GM19193 (cell line): Measurements from ENCODE around the gene GRIFIN.
A peak's percentile ranks its signal among the peaks of the same experiment; 100 is the strongest.

Experiments
- POLR2A ChIP-seq: IDR thresholded peaks from 4 replicates; pipeline ENCODE4 v1.6.1; 2011; ENCODE audit not compliant: insufficient read depth, insufficient read length; ENCODE audit errors: extremely low read depth

GRIFIN gene

DNA sequence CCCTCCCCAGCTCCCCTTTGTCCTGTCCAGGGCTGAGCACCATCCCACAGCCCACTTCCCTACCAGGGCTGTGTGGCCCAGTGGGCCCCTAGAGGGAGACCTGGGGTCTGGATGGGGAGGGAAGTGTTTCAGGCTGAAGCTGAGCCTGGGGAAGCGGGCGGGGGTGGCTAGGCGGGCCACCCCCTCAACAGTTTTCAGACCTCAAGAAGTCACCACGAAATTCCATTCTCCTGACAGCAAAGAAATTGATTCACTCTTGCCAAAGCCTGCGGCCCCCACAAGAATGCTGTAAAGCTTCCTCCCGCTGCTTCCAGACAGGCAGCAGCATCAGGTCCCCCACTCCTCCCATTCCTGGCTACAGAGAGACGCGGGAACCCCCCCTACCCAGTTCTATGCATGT lies 40.8 kb upstream of the GRIFIN start:
- TF ChIP-seq POLR2A, result no peak

DNA sequence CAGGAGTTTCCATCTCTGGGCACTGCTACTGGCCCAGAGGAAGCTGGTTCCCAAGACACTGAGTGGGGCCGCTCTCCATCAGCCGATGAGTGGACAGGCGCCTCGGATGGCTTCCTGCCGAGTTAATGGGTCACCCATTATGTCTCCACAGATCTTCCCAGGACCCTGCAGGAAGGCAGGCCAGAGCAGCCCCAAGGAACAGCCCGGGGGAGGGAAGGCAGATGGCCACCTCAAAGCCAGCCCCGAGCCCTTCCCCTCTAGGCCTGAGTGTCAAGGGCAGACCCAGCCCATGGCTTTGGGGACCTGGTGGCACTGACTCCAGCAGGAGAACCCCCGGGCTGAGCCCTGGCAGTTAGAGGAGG lies 40.0 kb upstream of the GRIFIN start:
- TF ChIP-seq POLR2A, result no peak

DNA sequence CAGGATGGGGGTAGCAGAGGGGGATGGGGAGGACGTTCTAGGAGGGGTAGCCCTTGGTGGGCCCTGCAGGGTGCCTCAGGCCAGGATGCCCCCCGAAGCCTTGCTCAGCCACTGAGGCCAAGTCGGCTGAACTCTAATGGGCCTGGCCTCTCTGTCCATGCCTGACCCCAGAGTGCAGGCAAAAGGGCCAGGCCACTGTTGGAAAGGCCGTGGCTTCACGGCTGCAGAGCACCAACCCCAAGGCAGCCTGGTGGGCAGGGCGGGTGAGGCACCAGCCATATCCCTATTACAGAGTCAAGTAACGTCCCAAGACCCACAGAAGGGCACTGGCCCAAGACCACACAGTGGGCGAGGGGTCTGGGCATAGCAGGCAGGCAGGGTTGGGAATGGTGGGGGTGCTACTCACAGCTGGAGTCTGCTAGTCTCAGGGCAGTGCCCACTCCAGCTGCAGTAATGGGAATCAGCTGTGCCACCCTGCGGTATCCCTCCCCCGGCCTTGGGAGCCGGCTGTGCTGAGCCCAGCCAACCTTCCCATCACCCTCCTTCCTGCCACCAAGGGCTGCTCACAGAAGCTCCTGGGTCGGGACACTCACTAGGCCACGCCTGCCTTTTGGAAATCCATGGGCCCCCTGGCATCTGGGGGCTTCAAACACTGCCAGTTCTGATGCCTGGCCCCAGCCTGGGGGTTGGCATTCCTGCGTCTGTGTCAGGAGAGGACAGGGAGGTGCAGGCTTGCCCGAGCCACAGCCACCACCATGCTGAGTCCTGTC lies 39.4 kb upstream of the GRIFIN start:
- TF ChIP-seq POLR2A, result no peak

DNA sequence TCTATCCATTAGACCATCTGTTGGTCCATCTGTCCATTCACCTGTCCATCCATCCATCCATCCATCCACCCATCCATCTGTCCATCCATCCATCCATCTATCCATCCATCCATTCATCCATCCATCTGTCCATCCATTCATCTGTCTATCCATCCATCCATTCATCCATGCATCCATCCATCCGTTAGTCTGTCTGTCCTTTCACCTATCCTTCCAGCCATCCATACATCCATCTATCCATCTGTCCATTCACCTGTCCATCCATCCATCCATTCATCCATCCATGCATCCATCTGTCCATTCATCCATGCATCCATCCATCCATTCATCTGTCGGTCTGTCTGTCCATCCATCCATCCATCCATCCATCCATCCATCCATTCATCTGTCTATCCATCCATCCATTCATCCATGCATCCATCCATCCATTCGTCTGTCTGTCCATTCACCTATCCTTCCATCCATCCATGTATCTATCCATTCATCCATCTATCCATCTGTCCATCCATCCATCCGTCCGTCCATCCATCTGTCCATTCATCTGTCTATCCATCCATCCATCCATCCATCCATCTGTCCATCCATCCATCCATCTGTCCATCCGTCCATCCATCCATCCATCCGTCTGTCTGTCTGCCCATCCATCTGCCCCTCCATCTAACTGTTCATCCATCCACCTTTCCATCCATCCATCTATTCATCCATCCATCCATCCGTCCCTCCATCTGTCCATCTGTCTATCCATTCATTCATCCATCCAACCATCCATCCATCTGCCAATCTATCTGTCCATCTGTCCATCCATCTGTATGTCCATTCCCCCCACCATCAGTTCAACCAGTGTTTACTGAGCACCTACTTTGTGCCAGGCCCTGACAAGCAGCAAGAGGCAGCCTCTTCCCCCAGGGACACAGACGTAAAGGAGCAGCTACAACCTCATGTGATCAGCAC lies 38.5 kb upstream of the GRIFIN start:
- TF ChIP-seq POLR2A, result no peak

DNA sequence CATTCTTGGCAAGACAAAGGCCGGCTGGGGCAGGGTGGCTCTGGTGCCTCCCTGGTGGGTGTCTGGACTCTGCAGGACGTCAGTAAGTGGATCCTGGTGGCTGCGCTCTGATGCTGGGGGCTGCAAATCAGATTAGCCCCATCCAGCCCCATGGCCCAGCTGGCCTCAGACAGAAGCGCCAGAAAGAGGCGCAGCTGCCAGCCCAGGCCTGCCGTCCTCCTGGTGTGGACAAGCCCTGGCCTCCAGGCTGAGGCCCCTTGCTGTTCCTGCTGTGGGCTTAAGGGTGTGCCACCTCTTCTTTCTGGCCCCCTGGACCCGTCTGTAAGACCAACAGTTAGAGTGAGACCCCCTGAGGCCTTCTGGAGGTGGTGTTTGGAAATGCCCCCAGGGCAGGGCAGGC lies 37.5 kb upstream of the GRIFIN start:
- no peak for TF ChIP-seq POLR2A

DNA sequence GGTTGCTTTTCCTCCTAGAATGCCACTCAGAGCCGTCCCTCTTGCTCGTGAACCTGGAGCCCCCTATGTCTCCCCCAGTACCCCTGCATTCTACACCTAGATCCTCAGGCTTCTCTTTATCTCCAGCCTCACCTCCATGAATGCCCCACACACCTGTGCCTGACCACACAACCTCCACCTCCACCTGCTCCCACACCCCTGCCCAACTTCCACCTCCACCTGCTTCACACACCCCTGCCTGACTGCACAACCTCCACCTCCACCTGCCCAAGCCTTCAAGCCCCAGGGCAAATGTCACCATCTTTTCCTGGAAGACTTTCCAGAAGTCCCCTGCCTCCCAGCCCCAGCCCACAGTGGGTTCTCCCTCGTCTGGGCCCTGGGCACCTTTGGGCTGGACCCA lies 36.5 kb upstream of the GRIFIN start:
- no peak for TF ChIP-seq POLR2A

DNA sequence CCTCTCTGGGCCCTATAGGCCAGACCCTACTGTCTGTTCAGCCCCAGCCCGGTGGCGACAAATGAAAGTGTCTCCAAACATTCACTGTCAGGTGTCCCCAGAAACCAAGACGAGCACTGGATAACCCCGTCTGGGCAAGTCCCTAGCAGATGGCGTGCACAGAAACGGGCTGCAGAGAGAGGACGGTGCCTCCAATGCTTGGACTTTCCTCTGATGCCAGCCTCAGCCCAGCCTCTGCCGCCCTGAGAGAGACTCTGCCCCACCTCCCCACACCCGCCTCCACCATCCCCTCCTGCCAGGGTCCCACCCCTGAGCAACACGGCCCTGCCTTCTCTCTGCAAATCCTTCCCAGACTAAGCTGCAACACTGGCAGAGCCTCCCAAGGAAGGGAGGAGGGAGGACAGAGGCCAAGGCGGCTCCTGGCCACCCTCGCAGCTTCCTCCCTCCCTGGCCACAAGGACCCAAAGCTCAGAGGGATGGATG lies 36.0 kb upstream of the GRIFIN start:
- TF ChIP-seq POLR2A, result no peak

DNA sequence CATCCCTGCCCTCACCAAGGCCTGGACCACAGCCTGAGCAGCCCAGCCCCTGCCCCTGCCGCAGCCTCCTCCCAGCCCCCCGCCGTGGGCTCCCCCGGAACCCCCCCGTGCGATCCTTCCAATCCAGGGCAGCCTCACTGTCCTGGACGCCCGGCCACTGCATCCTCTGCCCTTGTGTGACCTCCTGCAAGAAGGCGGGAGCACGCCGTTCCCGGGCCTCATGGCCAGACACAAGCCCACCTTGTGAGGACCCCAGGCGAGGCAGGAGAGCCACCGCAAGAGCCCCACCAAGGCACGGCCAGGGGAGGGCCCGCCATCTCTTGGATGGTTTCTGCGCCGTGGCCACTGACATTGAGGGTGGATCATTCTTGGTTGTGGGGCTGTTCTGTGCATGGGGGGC lies 35.6 kb upstream of the GRIFIN start:
- TF ChIP-seq POLR2A, result no peak

DNA sequence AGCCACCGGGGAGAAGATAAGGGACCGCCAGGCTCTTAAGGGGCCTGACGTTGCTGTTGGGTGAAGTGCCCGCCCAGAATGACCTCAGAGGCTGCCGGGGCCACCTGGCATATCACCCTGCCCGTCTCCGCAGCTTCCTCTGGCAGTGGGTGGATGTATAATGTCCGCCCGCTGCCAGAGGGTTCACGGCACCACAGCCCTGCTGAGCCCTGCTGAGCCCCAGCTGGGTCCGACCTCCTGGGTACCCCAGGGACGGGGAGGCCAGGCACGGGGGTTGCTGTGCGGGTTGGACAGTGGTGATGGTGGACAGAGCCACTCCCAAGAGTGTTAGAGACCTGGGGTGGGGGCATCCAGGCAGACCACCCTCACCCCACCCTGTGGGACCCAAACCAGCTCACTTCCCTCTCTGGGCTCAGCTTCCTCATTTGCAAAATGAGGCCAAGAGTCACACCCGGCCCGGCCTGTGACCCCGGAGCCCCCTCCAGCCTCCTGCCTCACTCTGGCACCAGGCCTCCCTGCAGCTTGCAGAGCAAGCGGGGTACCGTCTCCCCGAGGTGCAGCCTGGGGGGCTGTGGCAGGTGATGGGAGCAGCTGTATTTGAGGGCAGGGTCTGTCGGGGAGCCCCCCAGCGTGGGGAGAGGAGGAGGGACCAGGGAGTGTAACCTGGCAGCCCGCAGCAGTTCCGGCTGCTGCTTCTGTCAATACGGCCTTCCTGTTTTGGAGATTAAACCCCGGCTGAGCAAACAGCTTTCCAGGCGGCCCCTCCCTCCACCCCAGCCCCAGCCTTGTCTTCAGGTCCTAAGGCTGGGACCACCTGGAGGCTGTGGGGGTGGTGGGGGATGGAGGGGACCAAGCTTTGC lies 34.9 kb upstream of the GRIFIN start:
- peak; percentile 31 for TF ChIP-seq POLR2A

DNA sequence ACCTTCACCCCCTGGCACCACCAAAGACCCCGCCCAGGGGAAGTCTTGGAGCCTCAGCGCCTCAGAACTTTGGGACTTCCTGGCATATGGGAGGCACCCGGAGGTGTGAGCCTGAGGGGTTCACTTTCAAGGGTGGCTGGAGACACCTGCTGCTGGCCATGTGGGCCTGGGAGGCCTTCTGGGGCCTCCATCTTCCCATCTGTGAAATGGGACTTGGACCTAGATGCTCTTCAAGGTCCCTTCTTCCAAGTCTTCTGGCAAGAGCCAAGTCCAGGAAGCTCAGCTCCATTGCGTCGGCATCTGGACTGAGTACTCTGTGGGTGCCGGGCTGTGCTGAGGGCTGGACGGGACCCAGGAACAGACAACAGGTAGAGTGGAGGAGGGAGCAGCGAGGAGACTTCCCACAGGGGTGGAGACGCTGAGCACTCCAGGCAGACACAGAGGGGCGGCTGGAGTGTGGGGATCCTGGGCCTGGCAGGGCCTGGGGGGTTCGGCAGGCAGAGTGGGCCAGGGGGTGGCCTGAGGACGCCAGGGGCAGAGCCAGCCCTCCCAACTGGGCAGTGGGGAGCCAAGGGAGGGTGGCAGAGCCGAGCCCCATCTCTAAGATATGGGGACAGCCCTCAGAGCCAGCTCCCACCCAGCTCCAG lies 34.1 kb upstream of the GRIFIN start:
- no peak for TF ChIP-seq POLR2A

DNA sequence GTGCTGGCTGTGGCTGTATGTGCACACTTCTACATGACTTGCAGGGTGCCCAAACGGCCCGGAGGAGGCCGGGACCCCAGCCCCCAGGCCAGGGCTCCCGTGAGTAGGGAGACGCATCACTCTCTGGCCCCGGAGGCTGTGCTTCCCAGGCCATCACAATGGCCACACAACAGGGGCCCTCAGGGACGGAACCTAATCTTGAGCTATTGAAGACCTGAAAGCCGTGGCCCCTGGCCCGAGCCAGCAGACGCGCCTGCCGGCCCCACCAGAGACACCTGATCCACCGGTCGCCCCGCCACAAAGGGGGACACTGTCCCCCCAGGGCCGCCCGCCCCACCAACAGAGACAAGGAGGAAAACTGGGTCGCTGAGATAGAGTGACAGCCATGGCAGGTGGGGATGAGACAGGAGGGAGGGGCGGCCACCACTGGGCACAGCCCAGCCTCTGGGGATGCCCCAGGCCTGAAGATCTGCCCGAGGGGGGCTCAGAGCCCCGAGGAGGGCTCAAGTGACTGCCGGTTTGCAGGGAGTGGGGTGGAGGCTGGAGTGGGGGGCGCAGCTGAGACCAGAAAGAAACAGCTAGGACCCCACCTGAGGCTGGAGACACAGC lies 33.2 kb upstream of the GRIFIN start:
- no peak for TF ChIP-seq POLR2A

DNA sequence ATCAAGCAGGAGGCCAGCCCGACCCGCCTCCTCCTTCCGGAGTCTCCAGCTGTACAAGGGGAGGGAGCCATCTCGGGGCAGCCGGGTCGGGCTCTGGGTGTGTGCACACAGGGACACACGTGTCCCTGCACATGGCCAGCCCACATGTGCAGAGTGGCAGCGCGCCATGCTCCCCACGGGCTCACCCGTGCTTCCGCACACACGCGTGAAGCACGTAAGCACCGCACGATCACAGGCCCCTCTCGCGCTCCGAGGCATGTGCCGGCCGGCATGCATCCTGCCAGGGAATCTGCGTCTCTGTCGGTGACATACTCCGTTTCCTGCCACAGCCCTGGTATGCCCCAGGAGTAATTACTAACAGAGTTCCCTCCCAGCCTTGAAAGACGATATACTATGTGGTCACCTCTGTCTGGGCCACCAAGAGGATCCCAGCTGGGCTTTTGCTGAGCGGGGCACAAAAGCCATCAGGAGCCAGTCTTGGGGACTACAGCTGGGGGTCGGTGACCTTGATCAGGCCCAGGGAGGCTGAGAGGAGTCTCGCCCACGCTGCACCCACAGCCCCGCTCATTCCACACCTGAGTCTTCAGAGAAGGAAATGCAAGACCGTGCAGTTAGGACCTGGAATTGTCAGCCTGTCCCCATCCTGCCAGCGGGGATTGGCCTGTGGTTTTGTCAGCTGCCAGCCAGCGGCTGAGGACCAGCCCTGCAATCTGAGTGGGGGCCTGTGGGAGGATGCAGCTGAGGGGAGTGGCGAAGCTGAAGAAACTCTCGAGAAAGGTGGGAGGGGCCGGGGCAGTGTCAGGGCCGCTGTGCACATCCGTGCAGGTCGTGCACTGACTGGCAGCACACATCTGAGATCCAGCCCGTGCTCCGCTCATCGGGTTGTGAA lies 32.4 kb upstream of the GRIFIN start:
- TF ChIP-seq POLR2A, result no peak

DNA sequence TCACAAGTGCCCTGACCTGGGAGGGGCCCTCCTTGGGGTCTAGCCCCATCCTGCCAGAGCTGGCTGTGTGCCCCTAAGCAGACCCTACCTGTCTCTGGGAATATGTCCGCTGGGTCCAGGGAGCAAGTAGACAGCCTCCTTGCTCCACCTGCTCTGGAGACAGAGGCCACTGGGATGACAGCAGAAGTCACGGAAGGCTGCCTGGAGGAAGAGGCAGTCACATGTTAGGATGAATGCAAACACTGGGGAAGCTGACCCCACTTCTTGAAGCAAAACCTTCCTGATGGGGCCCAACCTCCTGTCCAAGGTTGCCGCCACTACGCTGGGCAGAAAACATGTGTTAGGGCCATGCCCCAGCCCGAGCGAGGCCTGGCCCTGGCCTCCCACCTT lies 31.7 kb upstream of the GRIFIN start:
- TF ChIP-seq POLR2A, result no peak

DNA sequence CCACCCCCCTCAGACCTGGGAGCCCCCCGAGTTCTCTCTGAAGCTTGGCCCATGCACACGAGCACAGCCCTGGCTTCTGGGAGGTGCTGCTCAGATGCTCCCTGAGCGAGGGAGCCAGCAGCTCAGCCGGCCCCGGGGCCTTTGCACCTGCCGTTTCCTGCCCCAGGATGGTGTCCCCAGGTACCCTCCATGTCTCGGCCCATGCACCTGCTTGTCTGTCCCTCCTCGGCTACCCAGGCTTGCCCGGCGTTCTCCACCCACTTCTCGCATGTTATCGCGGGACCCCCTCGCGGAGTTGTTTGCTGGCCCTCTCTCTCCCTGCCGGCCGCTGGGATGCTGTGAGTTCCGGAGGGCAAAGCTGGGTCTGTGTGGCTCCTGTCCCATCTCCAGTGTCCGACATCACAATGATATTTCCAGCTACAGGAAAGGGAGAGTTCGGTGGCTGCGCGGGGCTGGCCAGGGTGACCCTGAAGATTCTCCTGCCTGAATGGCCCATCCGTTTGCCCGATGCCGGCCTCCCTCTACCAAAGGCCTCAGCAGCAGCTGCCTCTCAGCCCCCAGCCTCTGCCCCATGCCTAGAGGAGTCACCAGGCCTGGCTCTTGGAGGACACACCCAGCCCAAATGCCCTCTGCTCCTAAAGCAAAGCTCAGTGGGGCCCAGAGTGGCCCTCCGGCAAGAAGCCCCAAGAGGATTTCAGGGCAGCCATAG lies 31.2 kb upstream of the GRIFIN start:
- TF ChIP-seq POLR2A, result no peak
